Stimulated activated naive B cell treated with anti-CD40 and anti-IgM and Interleukin-4, amounts not matched to agents 10 μg/mL and 1 μg/mL and 100 μg/mL, for 72 hours (primary cell): ENCODE results near the gene COX6A1.

ENCODE experiments used
- ATAC-seq, 2 donors: fragments of 150-1000 bp; cut with Tn5 transposase; replicated peaks; 2 replicates each; pipeline ENCODE4 v1.10.0; 2021; ENCODE audit warnings: moderate library complexity in 1 of 2
- DNase-seq: peaks from one replicate; pipeline ENCODE4 v3.0.0; 2021
- H3K27ac Mint-ChIP-seq: one replicate; pipeline ENCODE4 v1.8.0; 2022; ENCODE audit warnings: mild to moderate bottlenecking, mixed read lengths
- H3K27me3 Mint-ChIP-seq, 2 donors: one replicate each; pipeline ENCODE4 v1.8.0; 2022; ENCODE audit warnings: mixed read lengths in 2 of 2
- H3K36me3 Mint-ChIP-seq, 2 donors: one replicate each; pipeline ENCODE4 v1.8.0; 2022; ENCODE audit warnings: mixed read lengths in 2 of 2, mild to moderate bottlenecking in 1 of 2
- H3K4me1 Mint-ChIP-seq, 2 donors: one replicate each; pipeline ENCODE4 v1.8.0; 2022; ENCODE audit warnings: mixed read lengths in 2 of 2, mild to moderate bottlenecking in 1 of 2
- H3K4me3 Mint-ChIP-seq, 2 donors: one replicate each; pipeline ENCODE4 v1.8.0; 2022; ENCODE audit warnings: mild to moderate bottlenecking in 2 of 2, mixed read lengths in 2 of 2, moderate library complexity in 1 of 2
- H3K9me3 Mint-ChIP-seq, 2 donors: one replicate each; pipeline ENCODE4 v1.8.0; 2022; ENCODE audit warnings: mixed read lengths in 2 of 2, mild to moderate bottlenecking in 1 of 2

Gene COX6A1

GRCh38 chr12:120413901-120414695, 23.8 kb upstream of the COX6A1 start:
- no peaks in the 10 kb centered on the region for H3K9me3 Mint-ChIP-seq
- H3K27ac Mint-ChIP-seq = no peak overlapping the region
- peaks cover 16 to 32% of the 10 kb centered on the region in 2 donors for H3K27me3 Mint-ChIP-seq
- DNase-seq (no peak), ATAC-seq (no peak)
- no peaks in the 10 kb centered on the region for H3K4me1 Mint-ChIP-seq
- H3K36me3 Mint-ChIP-seq = no peaks in the 10 kb centered on the region
- H3K4me3 Mint-ChIP-seq = no peak overlapping the region

GRCh38 chr12:120416490-120417216, 21.3 kb upstream of the COX6A1 start:
- Mint-ChIP-seq H3K9me3 (no peaks in the 10 kb centered on the region), H3K4me3 (no peak overlapping the region), H3K27ac (no peak overlapping the region), H3K36me3 (no peaks in the 10 kb centered on the region), H3K4me1 (no peaks in the 10 kb centered on the region), H3K27me3 (peaks cover 17 to 42% of the 10 kb centered on the region in 2 donors)
- DNase-seq (no peak), ATAC-seq (no peak)

GRCh38 chr12:120417917-120418580, 19.9 kb upstream of the COX6A1 start:
- no peak overlapping the region for H3K27ac Mint-ChIP-seq
- H3K4me1 Mint-ChIP-seq = no peaks in the 10 kb centered on the region
- no peak for ATAC-seq
- no peak for DNase-seq
- no peaks in the 10 kb centered on the region for H3K9me3 Mint-ChIP-seq
- no peak overlapping the region for H3K4me3 Mint-ChIP-seq
- no peaks in the 10 kb centered on the region for H3K36me3 Mint-ChIP-seq
- H3K27me3 Mint-ChIP-seq = peaks cover 20 to 33% of the 10 kb centered on the region in 2 donors

- Mint-ChIP-seq H3K27ac (no peak overlapping the region), H3K9me3 (no peaks in the 10 kb centered on the region), H3K4me1 (no peaks in the 10 kb centered on the region), H3K36me3 (no peaks in the 10 kb centered on the region), H3K27me3 (peaks cover 10 to 16% of the 10 kb centered on the region in 2 donors), H3K4me3 (no peak overlapping the region)
- ATAC-seq (no peak), DNase-seq (no peak)
Measured at GRCh38 chr12:120421701-120422100, 16.2 kb upstream of the COX6A1 start.

- ATAC-seq = no peak
- Mint-ChIP-seq H3K27me3 (peaks cover 4 to 18% of the 10 kb centered on the region in 2 donors), H3K4me1 (no peaks in the 10 kb centered on the region), H3K27ac (no peak overlapping the region), H3K4me3 (no peak overlapping the region), H3K9me3 (no peaks in the 10 kb centered on the region), H3K36me3 (no peaks in the 10 kb centered on the region)
- no peak for DNase-seq
Measured at GRCh38 chr12:120422892-120423456, 14.9 kb upstream of the COX6A1 start.

GRCh38 chr12:120425797-120426196, 12.1 kb upstream of the COX6A1 start:
- Mint-ChIP-seq H3K36me3 (no peaks in the 10 kb centered on the region), H3K4me3 (no peak overlapping the region), H3K9me3 (peaks cover 0 to 2% of the 10 kb centered on the region in 2 donors), H3K27ac (no peak overlapping the region), H3K27me3 (peaks cover 14 to 23% of the 10 kb centered on the region in 2 donors), H3K4me1 (peaks cover 3 to 6% of the 10 kb centered on the region in 2 donors)
- ATAC-seq = no peak
- DNase-seq = no peak

DNA sequence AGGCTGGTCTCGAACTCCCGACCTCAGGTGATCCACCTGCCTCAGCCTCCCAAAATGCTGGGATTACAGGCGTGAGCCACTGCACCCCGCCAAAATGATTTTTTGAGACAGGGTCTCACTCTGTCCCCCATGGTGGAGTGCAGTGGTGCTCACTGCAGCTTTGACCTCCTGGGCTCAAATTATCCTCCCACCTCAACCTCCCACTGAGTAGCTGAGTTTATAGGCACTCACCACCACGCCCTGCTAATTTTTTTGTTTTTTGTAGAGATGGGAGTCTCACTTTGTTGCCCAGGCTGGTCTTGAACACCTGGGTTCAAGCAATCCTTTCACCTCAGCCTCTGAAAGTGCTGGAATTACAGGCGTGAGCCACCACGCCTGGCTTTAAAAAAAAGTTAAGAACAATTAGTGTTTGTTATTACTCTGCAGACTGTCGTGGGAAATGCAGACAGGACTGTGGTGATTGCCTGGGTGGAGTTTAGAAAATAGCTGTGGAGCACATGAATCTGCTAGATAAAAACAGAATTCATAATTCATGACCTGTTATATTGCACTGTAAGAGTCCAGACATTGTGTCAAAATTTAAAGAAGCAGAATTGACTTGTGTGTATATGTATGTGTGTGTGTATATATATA, 9.2 kb upstream of the COX6A1 start:
- Mint-ChIP-seq H3K27me3 (peaks cover 13 to 23% of the 10 kb centered on the region in 2 donors), H3K36me3 (no peaks in the 10 kb centered on the region), H3K9me3 (peaks cover 0 to 2% of the 10 kb centered on the region in 2 donors), H3K4me1 (peaks cover 6 to 13% of the 10 kb centered on the region in 2 donors), H3K4me3 (no peak overlapping the region), H3K27ac (no peak overlapping the region)
- ATAC-seq (no peak), DNase-seq (no peak)

DNA sequence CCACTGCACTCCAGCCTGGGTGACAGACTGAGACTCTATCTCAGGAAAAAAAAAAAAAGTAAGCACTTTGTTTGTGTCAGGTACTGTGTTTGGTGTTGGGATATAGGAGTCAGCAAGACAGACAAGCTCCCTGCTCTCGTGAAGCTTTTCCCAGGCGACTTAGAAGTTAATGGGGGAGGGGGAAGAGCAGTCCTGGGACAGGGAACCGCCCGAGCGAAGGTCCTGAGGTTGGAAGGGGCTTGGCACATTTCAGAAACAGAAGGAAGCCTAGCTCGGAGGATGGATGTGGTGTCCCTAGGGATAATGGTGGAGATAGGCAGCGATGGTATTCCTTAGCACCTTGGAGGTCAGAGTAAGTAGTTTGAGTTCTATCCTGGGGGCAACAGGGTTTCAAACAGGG, 8.5 kb upstream of the COX6A1 start:
- H3K27ac Mint-ChIP-seq = no peak overlapping the region
- H3K4me1 Mint-ChIP-seq = peaks cover 6 to 13% of the 10 kb centered on the region in 2 donors
- H3K9me3 Mint-ChIP-seq = peaks cover 0 to 2% of the 10 kb centered on the region in 2 donors
- DNase-seq = no peak
- H3K36me3 Mint-ChIP-seq = no peaks in the 10 kb centered on the region
- peaks cover 13 to 23% of the 10 kb centered on the region in 2 donors for H3K27me3 Mint-ChIP-seq
- H3K4me3 Mint-ChIP-seq = no peak overlapping the region
- ATAC-seq = no peak

DNA sequence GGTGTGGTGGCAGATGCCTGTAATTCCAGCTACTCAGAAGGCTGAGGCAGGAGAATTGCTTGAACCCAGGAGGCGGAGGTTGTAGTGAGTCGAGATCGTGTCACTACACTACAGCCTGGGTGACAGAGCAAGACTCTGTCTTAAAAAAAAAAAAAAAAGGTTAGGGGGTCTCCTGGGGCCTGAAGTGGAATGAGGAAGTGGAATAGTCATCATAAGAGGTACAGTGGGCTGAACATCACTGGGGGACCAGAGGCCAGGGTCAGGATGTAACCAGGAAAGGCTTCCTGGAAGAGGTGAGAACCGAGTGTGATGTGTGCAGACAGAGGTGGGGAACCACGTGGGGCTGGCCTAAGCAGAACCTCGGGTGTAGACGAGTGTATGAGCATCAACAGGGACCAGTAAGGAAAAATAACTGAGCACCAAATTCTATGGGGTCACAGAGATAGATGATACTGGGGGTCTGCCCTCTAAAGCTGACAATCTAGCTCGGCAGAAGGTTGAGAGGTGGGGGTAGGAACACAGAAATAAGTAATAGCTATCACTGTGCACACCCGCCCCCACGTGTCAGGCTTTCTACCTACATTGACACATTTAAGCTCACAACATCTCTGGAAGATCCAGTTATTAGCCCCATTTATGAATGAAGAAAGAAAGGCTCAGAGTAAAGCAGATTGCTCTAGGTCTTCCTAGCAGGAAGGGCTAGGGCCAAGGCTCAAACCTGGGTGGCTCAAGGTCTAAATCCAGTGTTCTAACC, 5.0 kb upstream of the COX6A1 start:
- ATAC-seq (peak; percentile 6 to 16), DNase-seq (no peak)
- Mint-ChIP-seq H3K36me3 (peaks cover 0 to 1% of the 10 kb centered on the region in 2 donors), H3K27me3 (peaks cover 13 to 15% of the 10 kb centered on the region in 2 donors), H3K9me3 (peaks cover 0 to 2% of the 10 kb centered on the region in 2 donors), H3K27ac (no peak overlapping the region), H3K4me1 (peaks cover 10 to 15% of the 10 kb centered on the region in 2 donors), H3K4me3 (no peak overlapping the region)

DNA sequence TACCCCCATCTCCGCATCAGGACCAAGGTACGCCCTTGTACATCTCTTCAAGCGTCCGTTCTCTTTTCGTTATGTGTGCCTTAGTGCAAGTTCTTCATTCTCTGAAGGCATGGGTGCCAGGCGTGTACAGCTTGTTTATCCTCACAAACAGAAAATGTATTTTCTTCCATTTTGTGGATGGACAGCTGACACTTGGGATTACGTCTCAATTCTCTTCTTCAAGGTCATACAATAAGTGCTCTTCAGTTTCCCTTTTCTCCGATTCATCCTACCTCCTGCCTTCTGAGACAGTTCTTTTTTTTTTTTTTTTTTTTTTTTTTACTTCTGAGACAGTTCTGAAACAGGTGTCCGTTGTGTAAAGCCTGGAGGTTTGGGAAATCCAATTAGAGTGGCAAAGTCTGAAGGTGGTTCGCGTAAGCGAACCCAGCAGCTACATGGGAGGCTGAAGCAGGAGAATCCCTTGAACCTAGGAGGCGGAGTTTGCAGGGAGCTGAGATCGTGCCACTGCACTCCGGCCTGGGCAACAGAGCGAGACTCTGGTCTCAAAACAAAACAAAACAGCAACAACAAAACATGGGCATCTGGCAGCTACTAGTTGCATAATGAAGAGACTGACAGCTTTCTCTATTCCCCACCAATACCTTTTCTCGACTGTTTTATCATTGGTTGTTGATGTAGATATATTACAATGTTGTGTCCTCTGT, 734 bp downstream of the COX6A1 start:
- no peak for ATAC-seq

DNA sequence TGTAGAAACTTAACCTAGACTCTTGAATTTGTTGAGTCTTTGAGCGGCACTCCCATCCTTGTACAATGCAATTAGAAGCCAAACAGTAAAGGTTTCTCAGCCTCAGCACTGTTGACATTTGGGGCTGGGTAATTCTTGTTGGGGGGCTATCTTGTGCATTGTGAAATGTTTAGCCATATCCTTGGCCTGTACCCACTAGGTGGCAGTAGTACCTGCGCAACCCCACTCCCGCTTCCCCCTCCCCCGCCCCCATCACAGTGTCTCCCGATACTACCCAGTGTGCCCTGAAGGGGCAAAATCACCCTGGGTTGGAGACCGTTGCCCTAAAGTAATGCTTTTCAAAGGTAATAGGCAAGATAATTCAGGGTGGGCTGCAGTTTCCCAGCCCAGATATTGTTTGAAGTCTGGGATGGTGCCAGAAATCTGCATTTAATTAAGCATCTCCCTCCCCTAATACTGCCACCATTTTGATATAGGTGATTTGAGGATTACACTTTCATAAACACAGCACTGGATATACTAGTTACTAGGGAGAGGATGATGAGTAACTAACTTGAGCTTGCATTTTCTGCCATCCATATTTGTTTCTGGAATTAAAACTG, 1.8 kb downstream of the COX6A1 start:
- Mint-ChIP-seq H3K4me1 (peaks cover 12 to 22% of the 10 kb centered on the region in 2 donors), H3K27me3 (no peaks in the 10 kb centered on the region), H3K27ac (no peak overlapping the region), H3K9me3 (no peaks in the 10 kb centered on the region), H3K36me3 (peaks cover 6 to 17% of the 10 kb centered on the region in 2 donors), H3K4me3 (peak overlapping the region; percentile 25 to 50)
- ATAC-seq = peak; percentile 56 to 64
- DNase-seq = peak; percentile 52

More for the DNA sequence above, 734 bp downstream of the COX6A1 start:
- peaks cover 6 to 17% of the 10 kb centered on the region in 2 donors for H3K36me3 Mint-ChIP-seq
- no peak for DNase-seq
- H3K4me3 Mint-ChIP-seq = peak overlapping the region; percentile 92 to 100
- H3K9me3 Mint-ChIP-seq = no peaks in the 10 kb centered on the region
- peaks cover 12 to 19% of the 10 kb centered on the region in 2 donors for H3K4me1 Mint-ChIP-seq
- peak overlapping the region; percentile 97 for H3K27ac Mint-ChIP-seq
- no peaks in the 10 kb centered on the region for H3K27me3 Mint-ChIP-seq

DNA sequence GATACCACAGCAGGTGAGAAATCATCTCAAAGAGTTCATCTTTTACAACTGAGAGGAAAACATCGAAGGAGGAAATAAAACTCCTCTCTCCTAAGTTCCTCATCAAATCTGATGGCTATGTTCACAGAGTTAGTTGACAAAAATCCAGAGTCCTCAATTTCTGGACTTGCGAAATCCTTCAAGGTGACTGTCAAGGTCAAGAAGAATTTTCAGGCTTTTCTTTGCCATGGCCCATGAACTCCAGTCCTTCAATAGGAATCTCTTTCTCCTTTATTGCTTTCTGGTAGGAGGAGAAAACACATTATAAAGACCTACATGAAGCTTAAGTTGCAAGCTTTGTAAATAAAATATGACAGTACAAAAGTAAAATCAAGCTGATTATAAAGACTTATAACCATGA, 6.8 kb downstream of the COX6A1 start:
- no peaks in the 10 kb centered on the region for H3K9me3 Mint-ChIP-seq
- ATAC-seq (no peak), DNase-seq (no peak)
- H3K27ac Mint-ChIP-seq = no peak overlapping the region
- peaks cover 18 to 37% of the 10 kb centered on the region in 2 donors for H3K4me1 Mint-ChIP-seq
- H3K4me3 Mint-ChIP-seq = peak overlapping the region in 1 of 2 donors; percentile 84
- no peaks in the 10 kb centered on the region for H3K27me3 Mint-ChIP-seq
- H3K36me3 Mint-ChIP-seq = peaks cover 8 to 37% of the 10 kb centered on the region in 2 donors
